ENCODE results near the gene SNAI1. TPM values are rescaled to one million over a fixed set of nuclear protein-coding genes. Genes with fewer than 3 reads are reported as not detected.

SNAI1 gene
- total RNA-seq, 1 donor from 2014 or later: 13.4 TPM

DNA sequence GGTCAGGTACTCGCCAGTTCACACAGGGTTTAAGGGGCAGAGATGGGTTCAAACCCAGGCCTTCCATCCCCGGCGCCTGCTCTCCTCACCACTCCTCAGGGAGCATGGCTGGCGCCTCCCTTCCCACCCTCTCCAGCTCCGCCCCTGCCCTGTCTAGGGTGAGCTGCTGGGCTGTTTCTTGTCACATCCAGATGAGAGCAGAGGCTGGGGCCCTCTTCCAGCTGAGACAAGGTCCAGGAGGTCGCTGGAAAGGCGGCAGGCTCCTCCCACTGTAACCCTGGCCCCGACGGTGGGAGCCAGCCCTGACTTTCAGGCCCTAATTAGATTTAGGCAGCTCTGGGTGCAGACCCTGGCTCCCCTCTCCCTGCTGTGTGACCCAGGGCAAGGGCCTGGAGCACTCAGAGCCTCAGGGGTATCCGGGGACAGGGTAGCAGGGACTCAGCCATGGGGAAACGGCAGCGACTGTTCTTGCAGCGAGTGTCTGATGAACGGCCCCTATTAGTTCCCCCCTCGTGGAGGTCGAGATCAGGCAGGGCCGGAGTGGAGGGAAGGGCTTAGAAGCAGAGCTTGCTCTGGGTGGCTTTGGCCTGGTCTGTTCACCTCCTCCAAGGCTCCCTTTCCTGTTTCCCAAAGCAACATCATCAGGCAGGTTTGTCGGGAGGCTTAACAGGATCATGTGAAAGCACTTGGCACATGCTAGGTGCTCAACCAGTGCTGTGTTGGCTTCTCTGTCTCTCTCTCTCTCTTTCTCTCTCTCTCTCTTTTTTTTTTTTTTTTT lies 33.4 kb downstream of the SNAI1 start:
- no peaks in the 10 kb centered on the region for H3K9me3 Mint-ChIP-seq (ENCODE audit: unreplicated experiment)
- TF ChIP-seq, protein P1, sequence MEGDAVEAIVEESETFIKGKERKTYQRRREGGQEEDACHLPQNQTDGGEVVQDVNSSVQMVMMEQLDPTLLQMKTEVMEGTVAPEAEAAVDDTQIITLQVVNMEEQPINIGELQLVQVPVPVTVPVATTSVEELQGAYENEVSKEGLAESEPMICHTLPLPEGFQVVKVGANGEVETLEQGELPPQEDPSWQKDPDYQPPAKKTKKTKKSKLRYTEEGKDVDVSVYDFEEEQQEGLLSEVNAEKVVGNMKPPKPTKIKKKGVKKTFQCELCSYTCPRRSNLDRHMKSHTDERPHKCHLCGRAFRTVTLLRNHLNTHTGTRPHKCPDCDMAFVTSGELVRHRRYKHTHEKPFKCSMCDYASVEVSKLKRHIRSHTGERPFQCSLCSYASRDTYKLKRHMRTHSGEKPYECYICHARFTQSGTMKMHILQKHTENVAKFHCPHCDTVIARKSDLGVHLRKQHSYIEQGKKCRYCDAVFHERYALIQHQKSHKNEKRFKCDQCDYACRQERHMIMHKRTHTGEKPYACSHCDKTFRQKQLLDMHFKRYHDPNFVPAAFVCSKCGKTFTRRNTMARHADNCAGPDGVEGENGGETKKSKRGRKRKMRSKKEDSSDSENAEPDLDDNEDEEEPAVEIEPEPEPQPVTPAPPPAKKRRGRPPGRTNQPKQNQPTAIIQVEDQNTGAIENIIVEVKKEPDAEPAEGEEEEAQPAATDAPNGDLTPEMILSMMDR (IDR thresholded peaks at IDR 0.05): no peak
- peaks cover 47% of the 10 kb centered on the region for H3K4me1 Mint-ChIP-seq (ENCODE audit: unreplicated experiment)
- DNase-seq (ENCODE audit: extremely low spot score, unreplicated experiment): no peak
- H3K27ac Mint-ChIP-seq (ENCODE audit: unreplicated experiment): no peak overlapping the region
- no peaks in the 10 kb centered on the region for H3K27me3 Mint-ChIP-seq (ENCODE audit: unreplicated experiment)
- no peaks in the 10 kb centered on the region for H3K36me3 Mint-ChIP-seq (ENCODE audit: unreplicated experiment)
- H3K4me3 Mint-ChIP-seq (ENCODE audit: unreplicated experiment): no peak overlapping the region

DNA sequence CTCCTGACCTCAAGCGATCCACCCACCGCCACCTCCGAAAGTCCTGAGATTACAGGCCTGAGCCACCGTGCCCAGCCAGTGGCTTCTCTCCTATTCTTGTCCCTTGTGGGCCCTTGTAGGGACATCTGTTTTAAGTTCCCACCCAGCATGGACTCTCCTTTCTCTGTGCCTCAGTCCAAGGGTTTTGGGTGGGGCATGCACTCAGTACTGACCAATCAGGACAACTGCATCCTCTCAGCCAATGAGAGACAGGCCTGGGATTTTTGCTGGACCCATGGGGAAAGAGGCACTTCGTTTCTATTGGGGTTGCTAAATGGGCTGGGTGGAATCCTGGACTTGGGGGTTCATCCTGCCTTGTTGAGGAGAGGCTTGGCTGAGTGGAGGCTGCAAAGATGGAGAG lies 34.4 kb downstream of the SNAI1 start:
- no peak for DNase-seq (ENCODE audit: extremely low spot score, unreplicated experiment)
- H3K36me3 Mint-ChIP-seq (ENCODE audit: unreplicated experiment): no peaks in the 10 kb centered on the region
- H3K9me3 Mint-ChIP-seq (ENCODE audit: unreplicated experiment): no peaks in the 10 kb centered on the region
- H3K4me1 Mint-ChIP-seq (ENCODE audit: unreplicated experiment): peaks cover 47% of the 10 kb centered on the region
- H3K4me3 Mint-ChIP-seq (ENCODE audit: unreplicated experiment): no peak overlapping the region
- TF ChIP-seq, protein P1 (IDR thresholded peaks at IDR 0.05): no peak
- peak overlapping the region; percentile 63 for H3K27ac Mint-ChIP-seq (ENCODE audit: unreplicated experiment)
- H3K27me3 Mint-ChIP-seq (ENCODE audit: unreplicated experiment): no peaks in the 10 kb centered on the region

- Mint-ChIP-seq H3K4me3 (ENCODE audit: unreplicated experiment) (no peak overlapping the region), H3K36me3 (ENCODE audit: unreplicated experiment) (no peaks in the 10 kb centered on the region), H3K4me1 (ENCODE audit: unreplicated experiment) (peaks cover 47% of the 10 kb centered on the region), H3K9me3 (ENCODE audit: unreplicated experiment) (no peaks in the 10 kb centered on the region), H3K27me3 (ENCODE audit: unreplicated experiment) (no peaks in the 10 kb centered on the region), H3K27ac (ENCODE audit: unreplicated experiment) (peak overlapping the region; percentile 63)
- DNase-seq (ENCODE audit: extremely low spot score, unreplicated experiment): no peak
- TF ChIP-seq, protein P1 (IDR thresholded peaks at IDR 0.05): no peak
Measured at GRCh38 chr20:50017576-50018248, 34.9 kb downstream of the SNAI1 start.

GRCh38 chr20:50019466-50020256 lies 36.9 kb downstream of the SNAI1 start:
- Mint-ChIP-seq H3K9me3 (ENCODE audit: unreplicated experiment) (no peaks in the 10 kb centered on the region), H3K27ac (ENCODE audit: unreplicated experiment) (no peak overlapping the region), H3K4me3 (ENCODE audit: unreplicated experiment) (no peak overlapping the region), H3K27me3 (ENCODE audit: unreplicated experiment) (no peaks in the 10 kb centered on the region), H3K36me3 (ENCODE audit: unreplicated experiment) (no peaks in the 10 kb centered on the region), H3K4me1 (ENCODE audit: unreplicated experiment) (peaks cover 43% of the 10 kb centered on the region)
- TF ChIP-seq, protein P1 (IDR thresholded peaks at IDR 0.05): no peak
- no peak for DNase-seq (ENCODE audit: extremely low spot score, unreplicated experiment)

All from osteocyte (in vitro differentiated cells).